ENCODE results near the gene PSMD3.
"Not testable (repeated sequence)": the region's sequence is repeated elsewhere in the genome, so short reads cannot be mapped to it uniquely, and the experiment has no call there.

Gene PSMD3

DNA sequence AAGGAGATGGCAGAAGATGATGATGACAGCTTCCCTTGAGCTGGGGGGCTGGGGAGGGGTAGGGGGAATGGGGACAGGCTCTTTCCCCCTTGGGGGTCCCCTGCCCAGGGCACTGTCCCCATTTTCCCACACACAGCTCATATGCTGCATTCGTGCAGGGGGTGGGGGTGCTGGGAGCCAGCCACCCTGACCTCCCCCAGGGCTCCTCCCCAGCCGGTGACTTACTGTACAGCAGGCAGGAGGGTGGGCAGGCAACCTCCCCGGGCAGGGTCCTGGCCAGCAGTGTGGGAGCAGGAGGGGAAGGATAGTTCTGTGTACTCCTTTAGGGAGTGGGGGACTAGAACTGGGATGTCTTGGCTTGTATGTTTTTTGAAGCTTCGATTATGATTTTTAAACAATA, 16.9 kb downstream of the PSMD3 start:
- no peak for DNase-seq (ENCODE audit: low read depth)

DNA sequence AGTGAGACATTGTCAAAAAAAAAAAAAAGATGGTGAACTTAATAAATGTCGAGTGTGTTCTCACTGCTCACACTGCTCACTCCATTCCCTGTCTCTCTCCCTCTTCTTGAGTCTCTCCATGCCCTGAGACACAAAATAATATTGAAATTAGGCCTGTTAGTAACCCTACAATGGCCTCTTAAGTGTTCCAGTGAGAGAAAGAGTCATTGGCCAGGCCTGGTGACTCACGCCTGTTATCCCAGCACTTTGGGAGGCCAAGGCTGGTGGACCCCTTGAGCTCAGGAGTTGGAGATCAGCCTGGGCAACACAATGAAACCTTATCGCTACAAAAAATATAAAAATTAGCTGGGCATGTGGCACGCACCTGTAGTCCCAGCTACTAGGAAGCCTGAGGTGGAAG, 18.5 kb downstream of the PSMD3 start:
- DNase-seq (ENCODE audit: low read depth) = no peak

DNA sequence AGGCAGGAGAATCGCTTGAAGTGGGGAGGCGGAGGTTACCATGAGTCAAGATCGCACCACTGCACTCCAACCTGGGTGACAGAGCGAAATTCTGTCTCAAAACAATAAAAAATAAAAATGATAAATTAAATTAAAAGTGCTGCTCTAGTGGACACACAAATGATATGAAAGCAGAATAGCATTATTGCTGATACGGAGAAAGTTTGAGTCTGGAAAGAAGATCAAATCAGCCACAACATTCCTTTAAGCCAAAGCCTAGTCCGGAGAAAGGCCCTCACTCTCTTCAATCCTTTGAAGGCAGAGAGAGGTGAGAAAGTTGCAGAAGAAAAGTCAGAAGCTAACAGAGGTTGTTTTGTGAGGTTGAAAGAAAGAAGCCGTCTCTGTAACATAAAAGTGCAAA, 19.6 kb downstream of the PSMD3 start:
- DNase-seq (ENCODE audit: low read depth) = no peak

DNA sequence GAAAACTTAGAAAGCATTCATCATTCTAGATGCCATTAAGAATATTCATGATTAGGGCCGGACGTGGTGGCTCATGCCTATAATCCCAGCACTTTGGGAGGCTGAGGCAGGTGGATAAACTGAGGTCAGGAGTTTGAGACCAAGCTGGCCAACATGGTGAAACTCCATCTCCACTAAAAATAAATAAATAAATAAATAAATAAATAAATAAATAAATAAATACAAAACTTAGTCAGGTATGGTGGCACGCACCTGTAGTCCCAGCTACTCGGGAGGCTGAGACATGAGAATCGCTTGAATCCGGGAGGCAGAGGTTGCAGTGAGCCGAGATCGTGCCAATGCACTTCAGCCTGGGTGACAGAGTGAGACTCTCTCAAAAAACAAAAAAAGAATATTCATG, 20.7 kb downstream of the PSMD3 start:
- DNase-seq (ENCODE audit: low read depth) = not testable (repeated sequence)

DNA sequence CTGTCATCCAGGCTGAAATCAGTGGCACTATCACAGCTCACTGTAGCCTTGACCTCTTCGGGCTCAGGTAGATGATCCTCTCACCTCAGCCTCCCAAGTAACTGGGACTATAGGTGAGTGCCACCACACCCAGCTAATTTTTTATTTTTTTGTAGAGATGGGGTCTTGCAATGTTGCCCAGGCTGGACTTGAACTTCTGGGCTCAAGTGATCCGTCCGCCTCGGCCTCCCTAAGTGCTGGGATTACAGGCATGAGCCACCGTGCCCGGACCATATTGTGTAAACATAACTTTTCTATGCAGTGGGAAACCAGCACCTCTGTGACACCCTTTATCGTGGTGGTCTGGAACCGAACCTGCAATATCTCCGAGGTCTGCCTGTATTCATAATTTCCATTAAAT, 23.5 kb downstream of the PSMD3 start:
- DNase-seq (ENCODE audit: low read depth) = no peak

DNA sequence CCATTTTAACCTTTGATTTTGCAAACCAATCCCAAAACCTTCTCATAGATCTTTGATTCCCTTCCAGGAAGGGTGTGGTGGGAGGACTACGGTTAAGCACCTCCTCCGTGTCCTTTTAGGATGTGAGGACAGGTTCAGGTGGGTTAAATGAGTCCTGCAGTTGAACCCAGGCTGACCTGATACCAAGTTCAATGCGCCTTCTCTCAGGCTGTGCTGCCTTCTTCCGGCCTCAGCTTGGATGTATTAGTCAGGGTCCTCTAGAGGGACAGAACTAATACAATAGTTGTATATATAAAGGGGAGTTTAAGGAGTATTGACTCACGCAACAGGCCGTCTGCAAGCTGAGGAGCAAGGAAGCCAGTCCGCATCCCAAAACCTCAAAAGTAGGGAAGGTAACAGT, 24.1 kb downstream of the PSMD3 start:
- no peak for DNase-seq (ENCODE audit: low read depth)

DNA sequence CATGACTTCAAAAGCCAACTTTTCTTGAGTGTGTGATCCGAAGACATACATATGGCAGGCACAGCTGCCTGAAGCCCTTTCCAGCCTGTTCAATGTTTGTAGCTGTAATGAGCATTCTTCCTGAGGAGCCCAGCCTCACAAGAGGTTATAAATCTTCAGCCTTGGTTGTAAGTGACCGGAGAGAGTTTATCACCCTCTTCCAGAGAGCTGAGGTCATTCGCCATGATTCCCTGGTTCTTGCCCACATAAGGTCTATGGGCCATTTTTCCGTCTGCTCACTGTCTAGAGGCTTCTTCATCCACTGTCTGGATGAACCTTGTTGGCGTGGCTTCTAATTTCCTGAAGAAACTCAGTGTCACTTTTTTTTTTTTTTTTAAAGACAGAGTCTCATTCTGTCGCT, 24.9 kb downstream of the PSMD3 start:
- no peak for DNase-seq (ENCODE audit: low read depth)

DNA sequence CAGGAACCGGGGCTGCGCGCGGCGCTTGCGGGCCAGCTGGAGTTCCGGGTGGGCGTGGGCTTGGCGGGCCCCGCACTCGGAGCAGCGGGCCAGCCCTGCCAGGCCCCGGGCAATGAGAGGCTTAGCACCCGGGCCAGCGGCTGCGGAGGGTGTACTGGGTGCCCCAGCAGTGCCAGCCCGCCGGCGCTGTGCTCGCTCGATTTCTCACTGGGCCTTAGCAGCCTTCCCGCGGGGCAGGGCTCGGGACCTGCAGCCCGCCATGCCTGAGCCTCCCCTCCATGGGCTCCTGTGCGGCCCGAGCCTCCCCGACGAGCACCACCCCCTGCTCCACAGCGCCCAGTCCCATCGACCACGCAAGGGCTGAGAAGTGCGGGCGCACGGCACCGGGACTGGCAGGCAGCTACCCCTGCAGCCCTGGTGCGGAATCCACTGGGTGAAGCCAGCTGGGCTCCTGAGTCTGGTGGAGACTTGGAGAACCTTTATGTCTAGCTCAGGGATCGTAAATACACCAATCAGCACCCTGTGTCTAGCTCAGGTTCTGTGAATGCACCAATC, 30.4 kb downstream of the PSMD3 start:
- DNase-seq (ENCODE audit: low read depth) = not testable (repeated sequence)

DNA sequence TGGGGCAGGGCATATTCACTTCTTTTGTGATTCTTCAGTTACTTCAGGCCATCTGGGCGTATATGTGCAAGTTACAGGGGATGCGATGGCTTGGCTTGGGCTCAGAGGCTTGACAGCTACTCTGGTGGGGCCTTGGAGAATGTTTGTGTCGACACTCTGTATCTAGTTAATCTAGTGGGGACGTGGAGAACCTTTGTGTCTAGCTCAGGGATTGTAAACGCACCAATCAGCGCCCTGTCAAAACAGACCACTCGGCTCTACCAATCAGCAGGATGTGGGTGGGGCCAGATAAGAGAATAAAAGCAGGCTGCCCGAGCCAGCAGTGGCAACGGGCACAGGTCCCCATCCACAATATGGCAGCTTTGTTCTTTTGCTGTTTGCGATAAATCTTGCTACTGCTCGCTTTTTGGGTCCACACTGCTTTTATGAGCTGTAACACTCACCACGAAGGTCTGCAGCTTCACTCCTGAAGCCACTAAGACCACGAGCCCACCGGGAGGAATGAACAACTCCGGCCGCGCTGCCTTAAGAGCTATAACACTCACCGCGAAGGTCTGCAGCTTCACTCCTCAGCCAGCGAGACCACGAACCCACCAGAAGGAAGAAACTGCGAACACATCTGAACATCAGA, 31.5 kb downstream of the PSMD3 start:
- not testable (repeated sequence) for DNase-seq (ENCODE audit: low read depth)

DNA sequence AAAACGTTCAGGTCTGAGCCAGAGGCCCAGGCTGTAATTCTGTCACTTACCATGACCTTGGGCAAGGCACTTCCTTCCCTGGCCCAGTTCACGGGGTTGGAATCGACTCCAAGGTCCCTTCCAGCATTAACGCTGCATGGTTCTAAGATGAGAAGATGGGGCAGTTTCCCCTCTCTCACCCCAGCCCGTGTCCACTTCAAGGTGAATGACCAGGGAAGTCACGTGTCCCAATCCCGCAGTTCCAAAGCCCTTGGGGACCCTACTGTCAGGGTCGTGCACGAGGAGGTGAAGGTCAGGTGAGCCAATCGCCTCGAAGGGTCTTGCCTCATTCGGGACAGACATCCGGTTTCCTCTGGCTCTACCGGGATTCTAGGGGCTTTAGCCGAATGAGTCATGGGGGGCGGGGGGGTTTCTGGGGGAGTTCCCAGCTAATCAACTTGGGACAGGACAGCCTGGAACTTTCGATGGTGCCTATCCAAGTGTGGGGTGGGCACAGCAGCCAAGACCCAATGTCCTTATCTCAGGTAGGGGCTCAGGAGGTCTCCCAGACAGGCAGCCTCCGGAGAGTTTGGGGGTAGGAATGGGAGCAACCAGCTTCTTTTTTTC, 33.9 kb downstream of the PSMD3 start:
- no peak for DNase-seq (ENCODE audit: low read depth)

DNA sequence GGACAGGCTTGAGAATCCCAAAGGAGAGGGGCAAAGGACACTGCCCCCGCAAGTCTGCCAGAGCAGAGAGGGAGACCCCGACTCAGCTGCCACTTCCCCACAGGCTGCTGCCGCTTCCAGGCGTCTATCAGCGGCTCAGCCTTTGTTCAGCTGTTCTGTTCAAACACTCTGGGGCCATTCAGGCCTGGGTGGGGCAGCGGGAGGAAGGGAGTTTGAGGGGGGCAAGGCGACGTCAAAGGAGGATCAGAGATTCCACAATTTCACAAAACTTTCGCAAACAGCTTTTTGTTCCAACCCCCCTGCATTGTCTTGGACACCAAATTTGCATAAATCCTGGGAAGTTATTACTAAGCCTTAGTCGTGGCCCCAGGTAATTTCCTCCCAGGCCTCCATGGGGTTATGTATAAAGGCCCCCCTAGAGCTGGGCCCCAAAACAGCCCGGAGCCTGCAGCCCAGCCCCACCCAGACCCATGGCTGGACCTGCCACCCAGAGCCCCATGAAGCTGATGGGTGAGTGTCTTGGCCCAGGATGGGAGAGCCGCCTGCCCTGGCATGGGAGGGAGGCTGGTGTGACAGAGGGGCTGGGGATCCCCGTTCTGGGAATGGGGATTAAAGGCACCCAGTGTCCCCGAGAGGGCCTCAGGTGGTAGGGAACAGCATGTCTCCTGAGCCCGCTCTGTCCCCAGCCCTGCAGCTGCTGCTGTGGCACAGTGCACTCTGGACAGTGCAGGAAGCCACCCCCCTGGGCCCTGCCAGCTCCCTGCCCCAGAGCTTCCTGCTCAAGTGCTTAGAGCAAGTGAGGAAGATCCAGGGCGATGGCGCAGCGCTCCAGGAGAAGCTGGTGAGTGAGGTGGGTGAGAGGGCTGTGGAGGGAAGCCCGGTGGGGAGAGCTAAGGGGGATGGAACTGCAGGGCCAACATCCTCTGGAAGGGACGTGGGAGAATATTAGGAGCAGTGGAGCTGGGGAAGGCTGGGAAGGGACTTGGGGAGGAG, 34.7 kb downstream of the PSMD3 start, which contains the start of gene CSF3:
Gene CSF3 (plus strand): TSS at position 436 of the 993 bp plus-strand sequence. CDS start 35 bp downstream, at position 471.
- no peak for DNase-seq (ENCODE audit: low read depth)

DNA sequence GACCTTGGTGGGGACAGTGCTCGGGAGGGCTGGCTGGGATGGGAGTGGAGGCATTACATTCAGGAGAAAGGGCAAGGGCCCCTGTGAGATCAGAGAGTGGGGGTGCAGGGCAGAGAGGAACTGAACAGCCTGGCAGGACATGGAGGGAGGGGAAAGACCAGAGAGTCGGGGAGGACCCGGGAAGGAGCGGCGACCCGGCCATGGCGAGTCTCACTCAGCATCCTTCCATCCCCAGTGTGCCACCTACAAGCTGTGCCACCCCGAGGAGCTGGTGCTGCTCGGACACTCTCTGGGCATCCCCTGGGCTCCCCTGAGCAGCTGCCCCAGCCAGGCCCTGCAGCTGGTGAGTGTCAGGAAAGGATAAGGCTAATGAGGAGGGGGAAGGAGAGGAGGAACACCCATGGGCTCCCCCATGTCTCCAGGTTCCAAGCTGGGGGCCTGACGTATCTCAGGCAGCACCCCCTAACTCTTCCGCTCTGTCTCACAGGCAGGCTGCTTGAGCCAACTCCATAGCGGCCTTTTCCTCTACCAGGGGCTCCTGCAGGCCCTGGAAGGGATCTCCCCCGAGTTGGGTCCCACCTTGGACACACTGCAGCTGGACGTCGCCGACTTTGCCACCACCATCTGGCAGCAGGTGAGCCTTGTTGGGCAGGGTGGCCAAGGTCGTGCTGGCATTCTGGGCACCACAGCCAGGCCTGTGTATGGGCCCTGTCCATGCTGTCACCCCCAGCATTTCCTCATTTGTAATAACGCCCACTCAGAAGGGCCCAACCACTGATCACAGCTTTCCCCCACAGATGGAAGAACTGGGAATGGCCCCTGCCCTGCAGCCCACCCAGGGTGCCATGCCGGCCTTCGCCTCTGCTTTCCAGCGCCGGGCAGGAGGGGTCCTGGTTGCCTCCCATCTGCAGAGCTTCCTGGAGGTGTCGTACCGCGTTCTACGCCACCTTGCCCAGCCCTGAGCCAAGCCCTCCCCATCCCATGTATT, 35.7 kb downstream of the PSMD3 start:
- DNase-seq (ENCODE audit: low read depth) = no peak

DNA sequence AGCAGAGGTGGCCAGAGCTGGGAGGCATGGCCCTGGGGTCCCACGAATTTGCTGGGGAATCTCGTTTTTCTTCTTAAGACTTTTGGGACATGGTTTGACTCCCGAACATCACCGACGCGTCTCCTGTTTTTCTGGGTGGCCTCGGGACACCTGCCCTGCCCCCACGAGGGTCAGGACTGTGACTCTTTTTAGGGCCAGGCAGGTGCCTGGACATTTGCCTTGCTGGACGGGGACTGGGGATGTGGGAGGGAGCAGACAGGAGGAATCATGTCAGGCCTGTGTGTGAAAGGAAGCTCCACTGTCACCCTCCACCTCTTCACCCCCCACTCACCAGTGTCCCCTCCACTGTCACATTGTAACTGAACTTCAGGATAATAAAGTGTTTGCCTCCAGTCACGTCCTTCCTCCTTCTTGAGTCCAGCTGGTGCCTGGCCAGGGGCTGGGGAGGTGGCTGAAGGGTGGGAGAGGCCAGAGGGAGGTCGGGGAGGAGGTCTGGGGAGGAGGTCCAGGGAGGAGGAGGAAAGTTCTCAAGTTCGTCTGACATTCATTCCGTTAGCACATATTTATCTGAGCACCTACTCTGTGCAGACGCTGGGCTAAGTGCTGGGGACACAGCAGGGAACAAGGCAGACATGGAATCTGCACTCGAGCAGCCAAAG, 36.9 kb downstream of the PSMD3 start:
- DNase-seq (ENCODE audit: low read depth) = no peak

DNA sequence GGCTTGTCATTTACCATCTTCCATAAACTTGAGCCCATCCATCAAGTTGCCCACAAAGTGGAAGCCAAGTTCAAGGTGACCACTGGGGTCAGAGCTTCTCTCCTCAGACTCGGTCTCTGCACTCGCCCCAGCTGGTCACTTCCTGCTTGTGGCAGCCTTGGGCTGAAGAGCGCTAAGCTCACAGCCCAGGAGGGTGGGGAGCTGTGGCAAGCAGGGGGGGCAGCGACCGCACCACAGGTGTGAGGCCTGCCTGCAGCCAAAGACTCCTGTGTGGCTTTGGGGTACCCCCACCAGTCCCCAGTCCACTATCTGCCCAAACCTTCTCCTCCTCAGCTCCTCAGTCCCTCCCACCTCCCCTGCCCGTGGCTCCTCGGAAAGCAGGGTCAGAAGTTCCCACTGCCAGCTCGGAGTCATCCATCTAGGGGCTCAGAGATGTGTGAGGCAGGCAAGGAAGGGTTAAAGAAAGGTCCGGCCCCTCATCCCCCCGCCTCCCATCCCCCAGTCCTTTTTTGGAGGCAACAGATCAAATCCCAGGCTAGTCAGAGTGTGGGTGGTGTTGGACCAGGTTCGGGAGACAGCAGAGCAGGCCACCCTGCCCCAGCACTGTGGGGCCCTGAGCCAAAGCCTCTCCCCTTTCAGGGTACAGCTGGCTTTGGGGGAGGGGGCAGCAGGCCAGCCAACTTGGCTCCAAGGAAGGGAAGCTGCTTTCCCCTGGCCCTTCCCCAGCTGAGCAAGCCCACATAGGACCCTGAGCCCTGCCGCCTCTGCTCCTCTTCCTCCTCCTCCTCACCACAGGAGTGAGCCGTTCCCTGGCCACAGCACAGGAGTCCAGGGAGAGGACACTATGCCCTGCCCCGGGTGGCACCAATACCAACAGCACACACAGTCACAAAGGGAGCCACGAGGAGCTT, 37.9 kb downstream of the PSMD3 start:
- DNase-seq (ENCODE audit: low read depth) = no peak

DNA sequence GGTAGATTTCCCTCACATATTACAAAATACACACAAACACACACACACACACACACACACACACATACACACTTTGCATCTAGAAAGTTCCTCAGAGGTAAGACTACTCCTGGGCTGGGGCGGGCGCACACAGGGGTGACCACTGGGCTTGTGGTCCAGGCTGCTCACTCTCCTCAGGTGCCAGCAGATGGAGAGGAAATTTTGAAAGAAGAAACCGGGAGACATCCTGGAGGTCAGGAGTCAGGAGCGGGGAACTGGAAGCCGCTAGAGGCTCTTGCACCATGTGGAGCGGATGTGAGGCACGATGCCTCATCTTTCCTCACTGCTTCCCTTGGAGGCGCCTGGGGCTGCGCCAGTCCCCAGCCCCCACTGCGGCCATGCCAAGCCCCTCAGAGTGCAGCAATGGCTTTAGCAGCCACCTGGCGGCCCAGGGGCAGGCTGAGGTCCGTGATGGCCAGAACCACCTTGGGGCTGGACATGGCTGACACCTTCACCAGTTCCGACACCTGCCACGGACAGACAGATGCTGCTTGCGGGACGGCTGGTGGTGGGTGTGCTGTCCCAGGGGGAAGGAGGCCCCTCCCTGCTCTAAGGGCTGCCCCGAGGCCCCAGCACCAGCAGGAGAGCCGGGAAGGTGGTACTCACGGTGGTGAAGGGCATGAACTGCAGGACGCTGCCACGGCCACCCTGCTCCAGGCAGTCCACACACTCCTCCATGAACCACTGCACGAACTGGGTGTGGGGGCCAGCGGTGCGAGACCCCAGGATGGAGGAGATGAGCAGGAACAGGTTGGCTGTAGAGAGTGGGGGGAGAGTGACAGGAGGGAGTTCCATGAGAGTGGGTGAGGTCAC, 38.8 kb downstream of the PSMD3 start:
- no peak for DNase-seq (ENCODE audit: low read depth)

DNA sequence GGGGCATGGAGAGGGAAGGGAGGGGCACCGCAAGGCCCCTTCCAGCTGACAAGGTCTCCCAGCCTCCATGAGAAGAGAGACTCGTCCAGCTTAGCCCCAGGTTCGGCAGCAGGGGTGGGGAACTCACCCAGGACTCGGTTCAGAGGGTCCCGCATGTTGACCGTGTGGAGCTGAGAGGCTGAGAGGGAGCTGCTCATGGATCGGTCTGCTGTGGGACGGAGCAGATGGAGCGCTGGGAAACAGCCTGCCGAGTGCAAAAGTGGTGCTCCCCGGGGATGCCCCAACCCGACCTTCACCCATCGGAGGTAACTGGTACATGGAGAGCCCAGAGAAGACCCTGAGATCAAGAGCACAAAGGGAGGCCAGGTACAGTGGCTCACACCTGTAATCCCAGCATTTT, 39.5 kb downstream of the PSMD3 start:
- DNase-seq (ENCODE audit: low read depth) = no peak

DNA sequence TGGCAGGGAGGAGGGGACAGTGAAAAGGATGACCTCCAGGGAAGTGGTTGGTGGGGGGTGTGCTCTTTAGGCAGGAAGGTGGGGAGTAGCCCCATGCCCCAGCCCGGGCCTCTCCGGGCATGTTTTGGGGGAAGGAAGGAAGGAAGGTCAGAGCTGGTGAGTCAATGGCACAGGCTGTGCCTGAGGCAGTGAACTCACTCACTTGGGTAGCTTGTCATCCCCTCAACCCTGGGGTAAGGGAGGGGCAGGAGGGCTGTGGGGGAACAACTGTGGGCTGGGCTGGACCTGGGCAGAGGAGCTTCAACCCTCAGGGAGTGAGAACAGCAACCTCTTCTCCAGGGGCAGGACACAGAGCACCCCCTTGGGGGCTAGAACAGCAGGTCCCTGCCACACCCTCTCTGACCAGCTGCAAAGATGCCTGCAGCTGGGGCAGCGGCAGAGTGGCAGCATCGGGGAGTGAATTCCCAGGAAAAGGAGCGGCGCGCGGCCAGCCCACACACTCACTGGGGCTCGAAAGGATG, 40.9 kb downstream of the PSMD3 start:
- DNase-seq (ENCODE audit: low read depth) = no peak

DNA sequence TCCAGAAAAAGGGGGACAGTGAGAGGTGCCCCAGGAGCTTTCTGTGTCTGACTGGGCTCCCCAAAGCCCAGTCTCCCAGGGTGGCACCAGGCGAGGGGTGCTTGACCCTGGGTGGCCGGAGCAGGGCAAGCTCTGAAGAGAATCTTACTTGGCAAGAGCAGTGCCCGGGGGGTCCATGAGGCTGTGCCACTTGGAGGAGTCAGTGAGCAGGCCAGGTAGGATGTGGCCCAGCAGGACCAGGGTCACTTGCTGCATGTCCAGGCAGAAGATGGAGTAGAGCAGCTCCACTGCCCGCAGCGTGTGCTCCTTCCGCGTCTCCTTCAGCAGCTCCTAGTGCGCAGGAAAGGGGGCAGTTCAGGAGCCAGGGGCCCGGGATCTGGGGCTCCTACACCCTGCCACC, 41.9 kb downstream of the PSMD3 start:
- no peak for DNase-seq (ENCODE audit: low read depth)

All from non-pigmented ciliary epithelial cell (primary cell).